ENCODE data around the gene CRYBB3. TPM values are rescaled to one million over a fixed set of nuclear protein-coding genes. Genes with fewer than 3 reads are reported as not detected.
A peak's percentile ranks its signal among the peaks of the same experiment; 100 is the strongest.

The CRYBB3 gene
- total and polyA plus RNA-seq, 12 donors = 0.50 to 2.7 (median 0.57) TPM; not detected in 7

DNA sequence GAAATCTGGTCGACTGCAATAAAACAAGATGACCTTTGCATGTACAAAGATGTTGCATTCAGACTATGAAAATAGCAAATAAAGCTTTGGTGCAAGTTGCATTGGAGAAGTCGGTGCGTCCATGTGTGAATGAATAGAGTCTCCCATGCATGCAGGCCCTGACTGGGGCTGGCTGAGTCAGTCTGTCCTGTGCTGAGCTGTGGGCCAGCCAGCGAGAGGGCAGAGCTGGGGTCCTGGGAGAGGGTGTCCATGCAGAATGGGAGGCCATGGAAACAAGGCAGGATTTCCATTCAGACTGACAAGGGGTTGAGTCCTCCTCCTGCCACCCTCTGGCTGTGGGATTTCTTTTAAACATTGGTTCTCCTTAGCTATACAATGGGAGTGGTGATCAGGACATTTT is 2.3 kb upstream of the CRYBB3 start:
- WGBS, 4 donors = 79 to 94% (median 92%) methylated on average over 4 of the region's 4 CpGs
- no peak overlapping the region for H3K4me3 ChIP-seq
- no peak for TF ChIP-seq POLR2A (IDR thresholded peaks at IDR 0.05)
- TF ChIP-seq, protein P1, sequence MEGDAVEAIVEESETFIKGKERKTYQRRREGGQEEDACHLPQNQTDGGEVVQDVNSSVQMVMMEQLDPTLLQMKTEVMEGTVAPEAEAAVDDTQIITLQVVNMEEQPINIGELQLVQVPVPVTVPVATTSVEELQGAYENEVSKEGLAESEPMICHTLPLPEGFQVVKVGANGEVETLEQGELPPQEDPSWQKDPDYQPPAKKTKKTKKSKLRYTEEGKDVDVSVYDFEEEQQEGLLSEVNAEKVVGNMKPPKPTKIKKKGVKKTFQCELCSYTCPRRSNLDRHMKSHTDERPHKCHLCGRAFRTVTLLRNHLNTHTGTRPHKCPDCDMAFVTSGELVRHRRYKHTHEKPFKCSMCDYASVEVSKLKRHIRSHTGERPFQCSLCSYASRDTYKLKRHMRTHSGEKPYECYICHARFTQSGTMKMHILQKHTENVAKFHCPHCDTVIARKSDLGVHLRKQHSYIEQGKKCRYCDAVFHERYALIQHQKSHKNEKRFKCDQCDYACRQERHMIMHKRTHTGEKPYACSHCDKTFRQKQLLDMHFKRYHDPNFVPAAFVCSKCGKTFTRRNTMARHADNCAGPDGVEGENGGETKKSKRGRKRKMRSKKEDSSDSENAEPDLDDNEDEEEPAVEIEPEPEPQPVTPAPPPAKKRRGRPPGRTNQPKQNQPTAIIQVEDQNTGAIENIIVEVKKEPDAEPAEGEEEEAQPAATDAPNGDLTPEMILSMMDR (IDR thresholded peaks at IDR 0.05) = no peak
- no peak for DNase-seq
- no peaks in the 10 kb centered on the region for H3K9me3 ChIP-seq (replicated peaks in 1 of 3)
- no peaks in the 10 kb centered on the region for H3K4me1 ChIP-seq (replicated peaks in 1 of 2)
- H3K27ac ChIP-seq = no peak overlapping the region
- H3K36me3 ChIP-seq (replicated peaks in 1 of 2) = no peaks in the 10 kb centered on the region
- intact Hi-C loops (cut with DNase I) = no loop called here
- no peaks in the 10 kb centered on the region for H3K27me3 ChIP-seq

DNA sequence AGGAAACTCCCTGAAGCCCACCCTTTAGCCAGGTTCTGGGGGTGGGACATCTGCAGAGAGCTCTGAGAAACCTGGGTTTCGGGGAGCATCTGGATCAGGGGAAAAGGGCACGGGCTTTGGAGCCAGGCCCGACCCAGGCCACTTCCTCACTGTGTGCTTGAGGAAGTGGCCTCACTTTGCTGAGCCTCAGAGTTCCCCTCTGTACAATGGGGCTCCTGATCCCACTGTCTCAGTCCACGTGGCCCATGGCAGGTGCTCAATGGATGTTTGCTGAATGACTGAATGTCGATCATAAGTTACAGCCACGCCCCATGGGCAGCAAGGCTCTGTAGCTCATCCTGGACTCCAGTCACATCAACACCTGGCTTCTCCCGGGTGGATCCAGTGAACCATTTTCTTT is 1.3 kb downstream of the CRYBB3 start:
- H3K4me3 ChIP-seq = no peak overlapping the region
- H3K36me3 ChIP-seq (replicated peaks in 1 of 2) = no peaks in the 10 kb centered on the region
- no peaks in the 10 kb centered on the region for H3K4me1 ChIP-seq (replicated peaks in 1 of 2)
- H3K9me3 ChIP-seq (replicated peaks in 1 of 3) = no peaks in the 10 kb centered on the region
- intact Hi-C loops (cut with DNase I) = no loop called here
- no peak for DNase-seq
- H3K27ac ChIP-seq = no peak overlapping the region
- 60 to 83% (median 75%) methylated on average over 5 to 7 of the region's 7 CpGs for WGBS, 4 donors
- TF ChIP-seq, protein P1 (IDR thresholded peaks at IDR 0.05) = no peak
- TF ChIP-seq POLR2A (IDR thresholded peaks at IDR 0.05) = no peak
- H3K27me3 ChIP-seq = no peaks in the 10 kb centered on the region

GRCh38 chr22:25201557-25202273 is 2.1 kb downstream of the CRYBB3 start:
- Histone ChIP-seq H3K27ac (no peak overlapping the region), H3K4me3 (no peak overlapping the region), H3K36me3 (replicated peaks in 1 of 2) (no peaks in the 10 kb centered on the region), H3K4me1 (replicated peaks in 1 of 2) (no peaks in the 10 kb centered on the region), H3K27me3 (no peaks in the 10 kb centered on the region), H3K9me3 (replicated peaks in 1 of 3) (no peaks in the 10 kb centered on the region)
- DNase-seq = no peak
- 65 to 75% (median 69%) methylated on average over 7 to 10 of the region's 10 CpGs for WGBS, 4 donors
- intact Hi-C loops (cut with DNase I) = no loop called here
- TF ChIP-seq, protein P1 (IDR thresholded peaks at IDR 0.05) = no peak
- no peak for TF ChIP-seq POLR2A (IDR thresholded peaks at IDR 0.05)

DNA sequence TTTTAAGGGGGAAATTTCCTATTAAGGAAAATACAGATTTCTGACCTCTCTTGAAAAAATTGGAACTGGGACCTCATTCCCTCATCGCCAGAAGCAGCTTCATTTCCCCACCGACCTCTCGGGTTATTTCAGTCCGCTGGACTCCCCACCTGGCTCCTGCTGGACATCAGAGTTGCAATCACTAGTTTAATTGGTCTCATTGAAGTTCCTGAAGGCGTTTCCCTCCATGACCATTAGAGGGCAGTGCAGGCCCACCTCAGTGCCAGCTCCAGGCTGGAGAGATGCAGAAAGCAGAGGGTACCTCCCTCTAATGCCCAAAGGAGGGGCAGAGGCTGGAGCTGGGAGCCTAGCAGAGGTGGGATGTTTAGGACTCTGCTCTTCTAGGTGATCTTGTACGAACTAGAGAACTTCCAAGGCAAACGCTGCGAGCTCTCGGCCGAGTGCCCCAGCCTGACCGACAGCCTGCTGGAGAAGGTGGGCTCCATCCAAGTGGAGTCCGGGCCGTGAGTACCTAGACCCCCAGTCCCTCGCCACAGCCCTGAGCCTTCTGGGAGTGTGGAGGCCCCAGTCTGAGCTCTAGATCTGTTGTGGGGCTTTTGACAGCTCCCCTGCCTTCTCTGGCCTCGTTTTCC is 2.7 kb downstream of the CRYBB3 start:
- Histone ChIP-seq H3K4me3 (no peak overlapping the region), H3K9me3 (replicated peaks in 1 of 3) (no peaks in the 10 kb centered on the region), H3K36me3 (replicated peaks in 1 of 2) (no peaks in the 10 kb centered on the region), H3K4me1 (replicated peaks in 1 of 2) (no peaks in the 10 kb centered on the region), H3K27me3 (no peaks in the 10 kb centered on the region), H3K27ac (no peak overlapping the region)
- intact Hi-C loops (cut with DNase I) = no loop called here
- TF ChIP-seq, protein P1 (IDR thresholded peaks at IDR 0.05) = peak; percentile 46 to 85 (median 69)
- no peak for TF ChIP-seq POLR2A (IDR thresholded peaks at IDR 0.05)
- DNase-seq = peak; percentile 40 to 80 (median 52)
- 24 to 64% (median 59%) methylated on average over 6 to 15 of the region's 15 CpGs for WGBS, 4 donors

Data from adrenal gland (tissue), 12 donors.